ENCODE results near the gene PAXX.

Gene PAXX

GRCh38 chr9:136981588-136982231 lies 10.5 kb upstream of the PAXX start:
- DNase-seq (ENCODE audit: low read depth, low spot score) = no peak

GRCh38 chr9:136982232-136983051 lies 9.8 kb upstream of the PAXX start, which contains the start of gene LCNL1:
Gene LCNL1, plus strand, starts transcription at chr9:136982993. Its CDS starts 594 bp downstream, at chr9:136983587.
- no peak for DNase-seq (ENCODE audit: low read depth, low spot score)

DNA sequence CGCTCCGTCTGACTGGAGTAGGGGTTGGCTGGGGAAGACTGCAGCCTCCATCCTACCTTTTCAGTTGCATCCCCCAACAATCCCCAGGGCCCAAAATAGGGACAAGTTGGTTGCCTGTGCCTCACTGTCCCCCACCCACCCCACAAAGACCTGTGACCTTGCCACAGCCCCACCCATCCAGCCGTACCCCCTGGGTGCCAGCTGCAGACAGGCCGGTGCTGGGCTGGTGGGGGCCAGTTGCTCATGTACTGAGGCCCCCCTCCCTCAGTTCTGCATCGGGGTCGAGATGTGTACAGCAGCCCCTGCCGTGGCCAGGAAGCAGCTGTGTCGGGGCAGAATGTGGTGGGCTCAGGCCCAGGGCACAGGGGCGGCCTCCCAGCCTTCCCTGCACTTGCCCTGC lies 9.1 kb upstream of the PAXX start:
- no peak for DNase-seq (ENCODE audit: low read depth, low spot score)

DNA sequence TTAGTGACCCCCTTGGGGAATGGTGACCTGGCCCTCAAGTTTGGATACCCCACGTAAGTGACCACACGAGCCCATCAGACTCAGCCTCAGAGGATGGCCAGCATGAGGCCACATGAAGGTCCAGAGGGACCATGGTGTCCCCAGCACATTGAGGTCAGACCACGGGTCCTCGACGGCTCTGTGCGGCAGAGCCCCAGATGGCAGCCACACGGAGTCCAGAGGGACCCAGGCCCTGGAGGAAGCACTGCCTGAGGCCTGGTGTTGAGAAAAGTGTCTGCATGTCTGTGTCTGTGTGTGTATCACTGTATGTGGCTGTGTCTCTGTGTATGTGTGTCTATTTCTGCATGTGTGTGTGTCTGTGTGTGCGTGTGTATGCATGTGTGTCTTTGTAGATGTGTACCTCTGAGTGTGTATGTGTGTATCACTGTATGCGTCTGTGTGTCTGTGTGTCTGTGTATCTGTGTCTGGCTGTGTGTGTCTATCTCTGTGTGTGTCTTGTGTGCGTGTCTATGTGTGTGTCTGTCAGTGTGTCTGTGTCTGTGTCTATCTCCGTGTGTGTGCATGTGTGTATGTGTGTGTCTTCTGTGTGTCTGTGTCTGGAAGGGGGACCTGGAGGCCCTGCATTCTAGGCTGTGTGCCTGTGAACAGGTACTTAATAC lies 8.4 kb upstream of the PAXX start:
- no peak for DNase-seq (ENCODE audit: low read depth, low spot score)

GRCh38 chr9:136984464-136985026 lies 7.7 kb upstream of the PAXX start:
- DNase-seq (ENCODE audit: low read depth, low spot score) = no peak

GRCh38 chr9:136985027-136985602 lies 7.1 kb upstream of the PAXX start:
- no peak for DNase-seq (ENCODE audit: low read depth, low spot score)

- DNase-seq (ENCODE audit: low read depth, low spot score) = no peak
These were observed 6.4 kb upstream of the PAXX start for GRCh38 chr9:136985853-136986252.

DNA sequence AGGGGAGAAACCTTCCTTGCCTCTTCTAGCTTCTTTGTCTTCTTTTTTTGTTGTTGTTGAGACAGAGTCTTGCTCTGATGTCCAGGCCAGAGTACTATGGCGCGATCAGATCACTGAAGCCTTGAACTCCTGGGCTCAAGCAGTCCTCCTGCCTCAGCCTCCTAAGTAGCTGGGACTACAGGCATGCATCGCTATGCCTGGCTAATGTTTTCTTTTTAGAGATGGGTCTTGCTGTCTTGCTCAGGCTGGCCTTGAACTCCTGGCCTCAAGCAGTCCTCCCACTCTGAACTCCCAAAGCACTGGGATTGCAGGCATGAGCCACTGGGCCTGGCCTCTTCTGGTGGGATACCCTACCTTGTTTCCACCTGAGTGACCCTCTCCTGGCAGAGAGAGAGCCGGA lies 3.4 kb upstream of the PAXX start:
- DNase-seq (ENCODE audit: low read depth, low spot score) = no peak

GRCh38 chr9:136990242-136990911 lies 1.8 kb upstream of the PAXX start:
- DNase-seq (ENCODE audit: low read depth, low spot score) = no peak

GRCh38 chr9:136992819-136993369 lies 672 bp downstream of the PAXX start:
- no peak for DNase-seq (ENCODE audit: low read depth, low spot score)

GRCh38 chr9:136994180-136994887 lies 2.1 kb downstream of the PAXX start:
- no peak for DNase-seq (ENCODE audit: low read depth, low spot score)

DNA sequence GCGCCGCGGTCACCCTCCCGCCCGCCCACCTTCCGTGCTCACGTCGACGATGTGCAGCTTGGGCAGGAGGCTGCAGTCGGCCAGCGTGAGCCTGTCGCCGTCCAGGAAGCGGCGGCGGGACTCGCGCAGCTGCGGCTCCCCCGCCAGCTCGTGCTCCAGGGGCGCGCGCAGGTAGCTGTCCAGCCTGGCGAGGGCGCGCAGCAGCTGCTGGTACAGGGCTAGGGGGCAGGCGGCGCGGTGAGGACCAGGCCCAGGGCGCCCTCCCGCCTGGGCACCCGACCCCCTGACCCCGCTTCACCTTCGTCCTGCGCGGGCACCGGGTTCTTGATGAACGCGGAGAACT lies 2.6 kb downstream of the PAXX start:
- DNase-seq (ENCODE audit: low read depth, low spot score) = peak; percentile 34

DNA sequence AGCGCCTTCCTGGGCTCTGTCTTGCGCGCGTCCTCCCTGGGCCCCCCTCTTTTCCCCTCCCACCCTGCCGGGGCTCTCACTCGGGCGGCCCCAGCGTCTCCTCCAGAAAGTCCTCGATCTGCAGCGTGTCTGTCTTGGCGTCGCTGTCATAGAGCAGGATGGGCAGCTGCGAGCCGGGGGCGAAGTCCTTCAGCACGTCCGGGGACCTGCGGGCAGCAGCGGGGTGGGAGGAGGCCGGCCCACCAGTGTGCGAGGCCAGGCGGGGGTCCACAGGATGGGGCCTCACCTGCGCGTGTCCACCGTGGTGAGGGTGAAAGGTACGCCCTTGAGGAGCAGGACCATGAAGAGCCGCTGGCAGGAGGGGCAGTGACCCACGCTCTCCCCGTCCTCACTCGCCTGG lies 3.1 kb downstream of the PAXX start:
- peak; percentile 36 for DNase-seq (ENCODE audit: low read depth, low spot score)

- peak; percentile 72 for DNase-seq (ENCODE audit: low read depth, low spot score)
These were observed 3.6 kb downstream of the PAXX start for GRCh38 chr9:136995772-136996311.

- peak; percentile 55 for DNase-seq (ENCODE audit: low read depth, low spot score)
These were observed 4.4 kb downstream of the PAXX start, which contains the start of gene CLIC3 for GRCh38 chr9:136996361-136997292. Gene CLIC3, minus strand, starts transcription at chr9:136996568. Its CDS starts 25 bp downstream, at chr9:136996543.

- no peak for DNase-seq (ENCODE audit: low read depth, low spot score)
These were observed 5.1 kb downstream of the PAXX start for GRCh38 chr9:136997371-136997770.

- peak; percentile 43 for DNase-seq (ENCODE audit: low read depth, low spot score)
These were observed 5.6 kb downstream of the PAXX start for GRCh38 chr9:136997830-136998234.

DNA sequence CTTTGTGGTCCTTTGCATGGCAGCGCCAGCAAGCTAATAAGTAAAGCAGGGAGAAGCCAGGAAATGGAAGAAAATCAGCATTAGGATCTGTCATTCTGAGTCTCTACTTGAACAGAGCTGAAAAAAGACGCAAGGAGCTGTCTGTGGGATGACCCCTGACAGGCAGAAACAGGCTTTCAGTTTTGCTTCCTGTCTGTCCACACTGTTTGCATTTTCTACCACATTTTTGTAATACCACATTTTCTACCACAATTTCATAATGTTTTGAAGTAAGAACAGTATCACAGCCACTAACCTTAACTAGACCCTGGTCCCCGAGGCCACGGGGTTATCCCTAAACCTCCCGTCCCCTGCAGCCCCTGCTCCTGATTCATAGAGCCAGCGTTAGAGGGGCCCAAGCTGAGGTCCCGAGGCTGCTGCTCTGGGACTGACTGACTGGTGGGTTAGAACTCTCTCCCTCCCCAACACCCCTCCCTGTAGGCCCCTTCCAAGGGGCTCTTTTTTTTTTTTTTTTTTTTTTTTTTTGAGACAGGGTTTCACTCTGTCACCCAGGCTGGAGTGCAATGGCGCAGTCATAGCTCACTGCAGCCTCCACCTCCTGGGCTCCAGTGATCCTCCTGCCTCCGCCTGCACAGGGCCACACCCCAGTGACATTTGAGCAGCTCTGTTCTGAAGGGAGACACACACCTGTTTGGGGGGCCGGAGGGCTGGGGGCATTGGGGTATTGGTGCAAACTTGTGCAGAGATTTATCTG lies 8.1 kb downstream of the PAXX start:
- DNase-seq (ENCODE audit: low read depth, low spot score) = no peak
